KOPT-K1 (cell line): ENCODE results near the gene AFF3.

Experiments used
- H3K27ac ChIP-seq: fragments of 200-600 bp; sonication (generic); 2 replicates; pipeline ENCODE4 v1.5.1; 2016; ENCODE audit warnings: antibody characterized with exemption, mild to moderate bottlenecking, low read depth, low read length; ENCODE audit not compliant: poor library complexity, severe bottlenecking
- H3K36me3 ChIP-seq: fragments of 200-600 bp; sonication (generic); 2 replicates; pipeline ENCODE4 v1.5.1; 2017; ENCODE audit warnings: antibody characterized with exemption, mild to moderate bottlenecking, low read length, moderate library complexity; ENCODE audit not compliant: insufficient read depth
- H3K9me3 ChIP-seq: fragments of 200-600 bp; sonication (generic); 2 replicates; pipeline ENCODE4 v1.5.1; 2017; ENCODE audit warnings: antibody characterized with exemption, low read length, mild to moderate bottlenecking; ENCODE audit not compliant: insufficient read depth, poor library complexity, severe bottlenecking

AFF3 gene

GRCh38 chr2:99623613-99624012 is 518.8 kb downstream of the AFF3 start:
- no peak overlapping the region for H3K27ac ChIP-seq
- no peaks in the 10 kb centered on the region for H3K9me3 ChIP-seq
- H3K36me3 ChIP-seq, result no peaks in the 10 kb centered on the region

GRCh38 chr2:99623035-99623434 is 519.4 kb downstream of the AFF3 start:
- H3K36me3 ChIP-seq, result no peaks in the 10 kb centered on the region
- no peaks in the 10 kb centered on the region for H3K9me3 ChIP-seq
- H3K27ac ChIP-seq, result no peak overlapping the region

- no peaks in the 10 kb centered on the region for H3K9me3 ChIP-seq
- no peak overlapping the region for H3K27ac ChIP-seq
- H3K36me3 ChIP-seq, result no peaks in the 10 kb centered on the region
Observed at GRCh38 chr2:99622534-99622933, 519.9 kb downstream of the AFF3 start.

GRCh38 chr2:99621774-99622173 is 520.6 kb downstream of the AFF3 start:
- H3K27ac ChIP-seq, result no peak overlapping the region
- H3K36me3 ChIP-seq, result no peaks in the 10 kb centered on the region
- H3K9me3 ChIP-seq, result no peaks in the 10 kb centered on the region

GRCh38 chr2:99621106-99621505 is 521.3 kb downstream of the AFF3 start:
- Histone ChIP-seq H3K9me3 (no peaks in the 10 kb centered on the region), H3K27ac (no peak overlapping the region), H3K36me3 (no peaks in the 10 kb centered on the region)

GRCh38 chr2:99619151-99619550 is 523.2 kb downstream of the AFF3 start:
- Histone ChIP-seq H3K27ac (no peak overlapping the region), H3K36me3 (no peaks in the 10 kb centered on the region), H3K9me3 (no peaks in the 10 kb centered on the region)

- Histone ChIP-seq H3K27ac (no peak overlapping the region), H3K36me3 (no peaks in the 10 kb centered on the region), H3K9me3 (no peaks in the 10 kb centered on the region)
Observed at GRCh38 chr2:99618579-99619097, 523.8 kb downstream of the AFF3 start.

GRCh38 chr2:99617811-99618210 is 524.6 kb downstream of the AFF3 start:
- no peaks in the 10 kb centered on the region for H3K36me3 ChIP-seq
- H3K27ac ChIP-seq, result peak overlapping the region; percentile 44
- no peaks in the 10 kb centered on the region for H3K9me3 ChIP-seq

GRCh38 chr2:99615247-99615771 is 527.1 kb downstream of the AFF3 start:
- Histone ChIP-seq H3K9me3 (no peaks in the 10 kb centered on the region), H3K27ac (no peak overlapping the region), H3K36me3 (no peaks in the 10 kb centered on the region)

- H3K27ac ChIP-seq, result no peak overlapping the region
- H3K9me3 ChIP-seq, result no peaks in the 10 kb centered on the region
- no peaks in the 10 kb centered on the region for H3K36me3 ChIP-seq
Observed at GRCh38 chr2:99613980-99614379, 528.4 kb downstream of the AFF3 start.

- no peaks in the 10 kb centered on the region for H3K9me3 ChIP-seq
- no peak overlapping the region for H3K27ac ChIP-seq
- no peaks in the 10 kb centered on the region for H3K36me3 ChIP-seq
Observed at GRCh38 chr2:99611786-99612185, 530.6 kb downstream of the AFF3 start.

- no peaks in the 10 kb centered on the region for H3K36me3 ChIP-seq
- H3K9me3 ChIP-seq, result no peaks in the 10 kb centered on the region
- no peak overlapping the region for H3K27ac ChIP-seq
Observed at GRCh38 chr2:99611034-99611433, 531.4 kb downstream of the AFF3 start.

GRCh38 chr2:99609851-99610381 is 532.5 kb downstream of the AFF3 start:
- no peaks in the 10 kb centered on the region for H3K36me3 ChIP-seq
- no peak overlapping the region for H3K27ac ChIP-seq
- no peaks in the 10 kb centered on the region for H3K9me3 ChIP-seq

- Histone ChIP-seq H3K9me3 (no peaks in the 10 kb centered on the region), H3K27ac (no peak overlapping the region), H3K36me3 (no peaks in the 10 kb centered on the region)
Observed at GRCh38 chr2:99608861-99609260, 533.5 kb downstream of the AFF3 start.

- Histone ChIP-seq H3K27ac (no peak overlapping the region), H3K36me3 (no peaks in the 10 kb centered on the region), H3K9me3 (no peaks in the 10 kb centered on the region)
Observed at GRCh38 chr2:99607861-99608491, 534.4 kb downstream of the AFF3 start.

GRCh38 chr2:99607454-99607853 is 534.9 kb downstream of the AFF3 start:
- Histone ChIP-seq H3K27ac (no peak overlapping the region), H3K36me3 (no peaks in the 10 kb centered on the region), H3K9me3 (no peaks in the 10 kb centered on the region)
